IPS DF 4.7 (cell line): ENCODE measurements around the gene PRPF40A.

ENCODE experiments used
- DNase-seq: peaks from one replicate; pipeline ENCODE4 v3.0.0-alpha.2; 2013; ENCODE audit warnings: low spot score; ENCODE audit errors: extremely low read depth

PRPF40A gene

DNA sequence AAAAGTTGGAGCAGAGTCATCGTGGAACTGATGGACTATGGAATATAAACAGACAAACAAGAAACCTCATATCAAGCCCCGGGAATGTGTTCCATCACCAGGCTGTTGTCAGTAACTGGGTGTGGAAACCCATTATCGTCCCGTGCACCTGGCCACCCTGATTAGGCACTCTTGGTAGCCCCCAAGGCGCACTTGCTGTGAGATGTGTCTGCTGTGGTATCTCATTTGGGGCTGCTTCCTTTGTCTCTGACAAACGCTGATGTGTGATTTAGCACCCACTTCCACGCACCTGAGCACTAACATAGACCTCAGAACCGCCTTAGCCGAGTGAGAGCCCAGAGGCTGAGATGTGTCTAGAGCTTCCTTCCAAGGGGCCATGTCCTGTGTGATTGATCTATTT lies 96.3 kb downstream of the PRPF40A start:
- DNase-seq: no peak

DNA sequence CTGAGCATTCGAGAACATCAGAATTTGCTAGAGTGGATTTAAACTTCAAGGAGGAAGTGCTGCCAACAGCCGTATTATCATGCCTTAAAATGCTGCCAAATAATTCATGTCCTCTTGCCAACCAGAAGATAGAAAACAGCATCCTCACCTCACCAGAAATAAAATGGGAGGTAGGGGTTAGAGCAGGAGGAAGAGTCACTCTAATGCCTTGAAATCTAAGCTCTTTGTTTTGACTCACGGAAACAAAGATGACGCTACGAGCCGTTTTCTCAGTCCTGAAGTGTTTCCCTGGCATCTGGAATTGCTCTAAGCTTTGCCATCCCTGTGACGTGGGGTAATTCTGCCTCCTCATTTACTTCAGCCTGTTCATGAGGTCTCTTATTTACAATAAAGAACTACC lies 97.1 kb downstream of the PRPF40A start:
- no peak for DNase-seq

DNA sequence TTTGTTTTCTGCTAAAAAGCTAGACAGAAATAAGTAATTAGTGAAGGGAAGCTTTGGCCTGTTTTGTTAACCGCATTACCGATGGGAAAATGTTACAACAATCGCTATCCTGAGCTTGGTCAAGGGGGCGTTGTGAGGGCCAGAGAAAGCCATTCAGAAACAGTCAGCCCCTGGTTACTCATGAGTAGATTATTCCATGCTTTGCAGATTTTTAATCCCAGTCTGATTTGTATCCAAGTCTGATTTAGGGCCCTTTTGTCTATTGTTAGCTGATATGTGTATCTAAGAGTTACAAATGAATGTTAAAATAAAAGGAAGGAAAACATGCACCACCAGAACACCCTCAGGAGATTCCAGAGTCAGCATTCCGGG lies 99.1 kb downstream of the PRPF40A start:
- DNase-seq: no peak

DNA sequence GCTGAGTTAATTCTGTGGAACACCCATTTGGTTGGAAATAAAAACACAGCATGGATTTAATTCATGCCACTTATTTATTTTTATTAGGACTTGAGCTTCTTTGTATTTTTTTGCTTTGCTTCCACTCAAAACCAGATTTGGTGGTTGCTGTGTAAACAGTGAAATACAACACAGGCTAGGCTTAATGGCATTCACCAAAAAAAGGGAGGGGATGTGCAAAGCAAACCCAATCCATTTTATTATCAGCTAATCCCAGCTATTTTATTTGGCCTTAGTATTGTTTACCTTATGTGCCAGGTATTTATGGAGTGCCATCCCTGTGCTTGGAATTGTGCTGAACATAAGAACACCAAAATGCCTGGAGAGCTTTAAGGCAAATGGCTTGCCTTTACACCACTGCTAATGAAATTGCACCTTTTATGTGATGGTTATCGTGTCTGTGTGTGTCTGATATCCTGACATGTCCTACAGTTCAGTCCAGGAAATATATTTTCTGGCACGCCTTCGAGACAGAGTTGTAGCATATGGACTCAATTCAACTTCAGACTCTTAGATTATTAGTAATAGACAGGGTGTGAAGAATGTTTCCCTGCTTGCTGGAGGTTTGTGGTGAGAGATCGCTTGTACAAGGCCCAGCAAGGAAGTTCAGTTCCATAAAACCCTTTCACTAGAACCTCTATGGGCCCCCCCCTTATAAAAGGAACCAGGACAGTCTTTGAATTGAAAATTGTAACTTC lies 99.6 kb downstream of the PRPF40A start:
- no peak for DNase-seq

DNA sequence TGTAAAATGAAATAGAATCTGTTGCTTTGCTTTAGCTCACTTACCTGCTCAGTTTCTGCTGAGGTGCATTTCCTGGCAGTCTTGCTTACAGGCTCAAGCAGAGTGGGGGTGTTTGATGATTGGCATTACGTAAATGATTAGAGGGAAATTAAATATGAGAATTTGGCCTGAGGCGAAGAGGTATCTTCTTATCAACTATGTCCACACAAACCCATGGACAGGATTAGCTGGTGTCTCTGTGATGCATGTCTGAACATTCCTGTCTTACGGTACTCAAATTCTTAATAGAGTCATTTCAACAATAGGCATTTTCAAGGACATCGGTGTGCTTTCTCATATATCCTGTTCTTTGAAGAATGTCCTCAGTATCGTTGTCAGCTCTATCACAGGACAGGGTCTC lies 102.1 kb downstream of the PRPF40A start:
- DNase-seq: no peak

DNA sequence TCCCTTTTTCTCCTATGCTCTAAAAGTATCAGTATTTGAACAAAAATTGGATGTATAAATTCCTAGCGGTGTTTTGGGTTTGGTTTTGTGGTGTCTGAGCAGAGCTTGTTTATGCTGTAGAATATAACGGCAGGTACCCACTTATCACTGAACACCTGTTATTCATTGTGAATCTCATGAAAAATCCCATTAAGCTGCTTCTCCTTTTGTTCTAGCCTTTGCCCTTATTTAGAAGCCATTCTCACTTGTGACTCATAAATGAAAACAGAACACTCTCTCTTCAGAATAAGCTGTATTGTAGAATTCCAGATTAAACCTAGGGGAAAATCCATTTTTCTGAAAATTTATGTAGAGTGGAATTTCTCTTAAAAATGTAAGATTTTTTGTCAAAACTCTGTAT lies 104.0 kb downstream of the PRPF40A start:
- DNase-seq: no peak

DNA sequence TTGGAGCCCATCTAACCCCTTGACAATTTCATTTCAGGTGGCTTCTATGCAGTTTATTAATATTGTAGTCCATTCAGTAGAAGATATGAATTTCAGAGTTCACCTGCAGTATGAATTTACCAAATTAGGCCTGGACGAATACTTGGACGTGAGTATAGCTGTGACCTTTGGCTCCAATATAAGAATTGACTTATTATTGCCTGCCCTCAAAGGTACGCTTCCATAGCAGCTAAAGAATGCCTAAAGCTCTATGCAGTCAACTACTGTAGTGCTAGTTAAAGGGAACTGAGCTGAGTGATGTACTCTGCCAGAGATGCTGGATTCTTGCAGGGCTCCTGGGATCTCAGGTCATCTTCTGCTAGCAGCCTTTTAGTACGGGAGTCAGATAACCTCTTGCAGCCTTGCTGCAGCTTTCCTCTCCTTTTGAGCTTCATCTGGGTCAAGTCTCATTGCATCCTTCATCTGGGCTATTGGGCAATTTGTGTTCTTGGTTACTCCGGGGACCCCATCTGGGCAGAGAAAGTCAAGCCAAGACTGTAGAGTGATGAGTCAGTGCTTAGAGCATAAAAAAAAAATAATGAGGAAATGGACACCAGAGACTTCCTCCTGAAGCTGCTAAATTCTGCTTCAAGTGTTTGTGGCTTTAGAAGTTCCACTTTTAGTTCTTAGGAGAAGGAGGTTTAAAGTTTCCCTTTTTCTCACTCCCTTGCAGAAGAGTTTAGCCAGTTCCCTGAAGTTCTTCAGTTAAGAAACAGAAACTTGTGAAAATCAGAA lies 105.6 kb downstream of the PRPF40A start:
- no peak for DNase-seq

DNA sequence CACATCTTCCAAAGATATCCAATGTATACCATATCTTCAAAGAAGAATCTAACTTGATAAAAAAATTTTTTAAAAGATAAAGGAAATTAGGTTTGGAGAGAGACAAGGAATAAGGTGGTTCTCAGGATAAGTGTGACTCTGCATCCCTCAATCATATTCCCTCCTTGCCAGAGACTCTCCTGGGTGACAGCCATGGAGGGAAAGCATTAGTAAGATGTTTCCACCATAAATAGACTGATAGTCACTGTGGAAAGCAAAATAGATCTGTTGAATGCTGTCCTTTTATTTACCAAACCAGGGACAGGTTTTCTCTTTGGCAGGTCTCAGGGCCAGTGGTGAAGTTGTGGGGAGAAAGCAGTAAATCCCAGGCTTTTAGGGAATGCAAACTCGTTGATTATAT lies 107.6 kb downstream of the PRPF40A start:
- DNase-seq: no peak

DNA sequence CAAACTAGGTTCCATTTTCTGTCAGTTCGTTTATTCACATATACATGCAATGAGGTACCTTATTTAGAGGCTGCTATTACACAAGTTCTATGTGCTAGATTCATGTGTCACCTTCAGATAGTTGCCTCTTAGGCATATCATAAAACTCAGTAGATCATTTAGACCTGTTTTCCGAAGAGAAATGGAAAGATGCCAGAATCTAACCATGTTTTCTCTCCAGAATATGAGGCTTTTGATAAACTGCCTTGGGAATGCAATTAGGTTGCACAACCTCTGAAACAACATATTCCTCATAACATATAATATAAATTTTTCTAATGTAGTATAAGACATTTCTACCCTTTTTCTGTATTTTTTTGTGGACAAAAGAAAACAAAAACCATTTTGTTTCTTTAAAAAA lies 108.1 kb downstream of the PRPF40A start:
- DNase-seq: no peak

DNA sequence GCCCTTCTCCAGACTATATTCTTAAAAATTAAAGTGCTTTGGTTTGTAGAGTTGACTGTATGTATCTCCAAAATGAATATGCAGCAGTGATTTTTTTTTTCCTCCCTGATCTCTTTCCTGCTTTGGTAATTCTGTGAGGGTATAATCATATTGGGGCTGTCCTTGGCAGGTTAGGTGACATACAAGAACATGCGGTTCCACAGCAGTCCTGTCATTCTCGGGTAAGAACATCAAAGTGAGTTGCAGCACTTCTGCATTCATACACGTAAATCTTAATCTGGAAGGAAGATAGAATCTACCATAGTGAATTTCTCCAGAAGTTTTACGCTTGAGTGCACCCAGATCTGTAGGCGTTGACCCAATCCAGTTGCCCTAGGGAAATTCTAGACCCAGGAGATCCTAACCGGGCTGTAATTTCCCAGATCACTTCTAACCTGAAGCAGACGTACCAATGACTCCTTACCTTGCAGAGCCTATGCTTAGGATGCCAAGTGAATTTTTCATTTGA lies 109.4 kb downstream of the PRPF40A start:
- DNase-seq: no peak

DNA sequence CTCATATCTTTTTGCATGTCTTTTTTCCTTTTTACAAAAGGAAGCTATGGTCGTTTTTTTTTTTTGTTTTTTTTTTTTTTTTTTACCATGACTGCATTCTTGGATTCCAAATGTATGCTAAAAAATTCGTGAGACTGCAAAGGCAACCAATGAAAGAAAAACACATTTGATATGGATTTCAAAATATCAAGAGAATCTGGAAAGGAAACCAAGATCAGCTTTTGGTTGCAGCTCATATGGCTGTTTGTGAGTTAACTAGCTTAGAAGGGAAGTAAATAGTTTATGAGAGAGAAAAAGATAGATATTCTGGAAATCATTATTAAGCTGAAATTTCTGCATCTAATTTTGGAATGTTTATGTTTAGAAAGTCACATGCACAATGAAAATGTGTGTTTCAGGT lies 110.3 kb downstream of the PRPF40A start:
- DNase-seq: no peak

DNA sequence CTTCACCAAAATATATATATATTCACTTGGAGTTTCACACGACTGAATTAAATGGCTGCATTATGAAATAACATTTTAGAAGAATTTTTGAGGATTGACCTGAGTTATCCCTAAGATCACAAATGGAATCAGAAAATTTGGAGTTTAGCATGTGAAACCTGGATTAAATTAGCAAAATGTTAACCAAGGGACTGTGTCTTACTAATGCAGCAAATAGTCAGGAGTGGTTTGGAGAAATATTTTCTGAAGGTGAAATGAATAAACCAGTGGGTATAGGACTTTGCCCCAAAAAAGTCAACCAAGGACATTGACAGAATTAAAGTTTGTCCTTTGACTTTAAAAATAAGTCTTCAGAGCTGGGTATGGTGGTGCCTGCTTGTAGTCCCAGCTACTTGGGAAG lies 111.2 kb downstream of the PRPF40A start:
- DNase-seq: no peak

DNA sequence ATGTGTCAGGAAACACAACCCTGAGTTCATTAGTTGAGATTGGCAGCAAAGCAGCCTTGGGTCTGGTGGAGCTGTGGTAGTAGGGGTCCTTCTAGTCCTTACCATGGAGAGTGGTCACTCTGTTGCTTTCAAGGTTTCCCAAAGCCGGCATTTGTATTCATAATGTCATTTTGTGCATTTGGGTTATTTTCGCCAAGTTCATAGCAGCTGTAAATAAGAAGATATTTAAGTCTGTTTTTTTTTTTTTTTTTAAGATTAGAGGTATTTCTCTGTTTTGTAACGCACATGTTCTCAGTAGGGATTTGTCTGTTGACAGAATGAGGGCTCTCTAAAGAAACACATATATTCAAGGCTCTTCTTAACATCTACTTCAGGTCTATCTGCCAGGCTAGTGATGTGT lies 114.1 kb downstream of the PRPF40A start:
- DNase-seq: no peak

DNA sequence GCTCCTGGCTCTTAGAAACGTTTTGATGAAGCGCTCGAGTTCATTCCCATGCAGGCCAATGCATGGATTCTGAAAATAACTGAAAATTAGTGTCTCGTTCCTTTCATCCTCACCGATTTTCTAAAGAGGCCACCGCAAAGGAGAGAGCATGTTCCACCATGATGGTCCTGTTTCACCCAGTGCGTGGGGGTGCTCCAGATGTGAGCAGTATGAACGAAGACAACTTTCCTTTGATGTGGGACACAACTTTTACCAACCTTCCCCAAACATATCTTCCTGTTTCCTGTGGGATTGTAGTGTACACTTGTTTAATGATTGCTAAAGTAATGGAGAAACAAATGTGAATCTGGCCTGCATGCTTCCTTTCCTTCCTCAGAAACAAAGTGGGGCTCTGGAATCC lies 114.5 kb downstream of the PRPF40A start:
- DNase-seq: no peak
